Non-pigmented ciliary epithelial cell (primary cell): ENCODE data around the gene PGAP6.
A peak's percentile ranks its signal among the peaks of the same experiment; 100 is the strongest.
"Not testable (repeated sequence)": the region's sequence is repeated elsewhere in the genome, so short reads cannot be mapped to it uniquely, and the experiment has no call there.

Experiments used
- DNase-seq: peaks from one replicate; pipeline ENCODE4 v3.0.0-alpha.2; 2010; ENCODE audit warnings: low read depth

Gene PGAP6

DNA sequence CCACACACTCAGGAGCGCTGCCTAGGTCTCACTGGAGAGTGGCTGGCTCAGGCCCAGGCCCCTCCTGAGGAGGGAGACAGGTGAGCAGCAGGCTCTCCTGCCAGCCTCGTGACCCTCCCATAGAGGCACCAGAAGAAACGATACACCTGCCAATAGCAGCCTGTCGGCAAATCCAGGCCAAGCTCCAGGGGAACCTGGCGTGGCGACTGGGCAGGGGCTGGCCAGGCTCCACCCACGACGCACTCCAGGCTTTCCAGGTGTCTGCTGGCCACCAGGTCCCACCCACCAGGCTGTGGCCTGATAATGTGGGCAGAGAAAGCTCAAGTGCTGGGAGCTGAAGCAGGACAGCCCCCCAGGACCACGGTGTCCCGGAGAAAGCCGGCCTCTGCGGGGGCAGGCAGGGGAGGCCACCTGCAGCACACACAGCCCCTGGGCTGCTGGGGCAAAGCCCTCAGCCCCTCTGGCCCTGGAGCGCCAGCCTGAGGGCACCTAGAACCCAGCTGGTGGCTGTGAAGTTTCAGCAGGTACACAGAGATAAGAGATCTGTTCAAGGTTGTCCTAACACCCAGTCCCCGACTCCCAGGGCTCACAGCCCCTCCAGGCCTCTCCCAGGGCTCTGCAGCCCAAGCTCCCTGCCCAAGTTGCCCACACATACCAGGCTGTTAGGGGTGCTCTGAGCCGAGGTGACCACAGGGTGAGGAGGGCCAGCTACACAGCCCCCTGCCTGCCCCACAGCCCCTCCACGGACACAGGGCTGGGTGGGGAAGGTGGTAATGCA, 2.4 kb downstream of the PGAP6 start:
- no peak for DNase-seq

- DNase-seq: no peak
Measured at GRCh38 chr16:378821-379182, 3.0 kb downstream of the PGAP6 start.

DNA sequence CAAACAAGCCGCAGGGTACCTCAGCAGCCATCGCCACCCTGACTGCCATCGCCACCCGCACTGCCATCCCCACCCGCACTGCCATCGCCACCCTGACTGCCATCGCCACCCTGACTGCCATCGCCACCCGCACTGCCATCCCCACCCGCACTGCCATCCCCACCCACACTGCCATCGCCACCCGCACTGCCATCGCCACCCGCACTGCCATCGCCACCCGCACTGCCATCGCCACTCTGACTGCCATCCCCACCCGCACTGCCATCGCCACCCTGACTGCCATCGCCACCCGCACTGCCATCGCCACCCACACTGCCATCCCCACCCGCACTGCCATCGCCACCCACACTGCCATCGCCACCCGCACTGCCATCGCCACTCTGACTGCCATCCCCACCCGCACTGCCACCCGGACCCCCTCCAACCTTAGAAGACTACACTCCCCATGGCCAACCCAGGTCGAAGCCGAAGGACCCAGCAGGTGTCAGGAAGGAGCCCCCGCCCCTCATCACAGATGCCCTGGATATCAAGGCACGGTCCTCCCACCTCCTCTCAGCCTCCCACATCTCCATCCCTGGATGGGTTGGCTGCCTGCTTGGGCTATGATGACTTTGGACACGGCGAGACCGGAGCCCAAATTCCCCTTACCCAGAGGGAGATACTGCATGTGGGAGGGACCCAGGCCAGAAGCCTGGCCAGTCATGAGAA, 3.5 kb downstream of the PGAP6 start:
- DNase-seq: not testable (repeated sequence)

DNA sequence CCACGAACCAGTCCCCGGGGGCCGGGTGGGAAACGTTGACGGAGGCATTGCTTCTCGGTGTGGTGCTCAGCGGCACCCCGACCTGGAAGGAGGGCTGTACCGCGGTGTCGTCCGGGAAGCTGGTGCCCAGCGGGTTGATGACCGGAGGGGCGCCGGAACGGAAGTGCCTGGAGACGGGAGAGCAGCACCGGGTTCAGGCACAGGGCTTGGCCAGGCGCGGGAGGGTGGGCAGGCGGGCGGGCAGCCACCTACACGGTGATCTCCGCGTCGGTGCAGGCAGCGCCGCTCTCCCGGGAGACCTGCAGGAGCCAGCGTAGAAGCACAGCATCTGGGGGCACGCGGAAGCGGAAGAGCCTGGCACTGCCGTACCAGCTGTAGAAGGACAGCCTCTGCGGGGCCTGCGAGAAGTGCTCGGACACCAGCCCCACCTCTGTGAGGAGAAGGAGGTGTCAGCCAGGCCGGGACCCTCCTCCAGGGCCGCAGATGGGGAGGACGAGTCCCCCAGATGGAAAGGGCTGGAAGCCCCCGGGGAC, 4.3 kb downstream of the PGAP6 start:
- DNase-seq: no peak

DNA sequence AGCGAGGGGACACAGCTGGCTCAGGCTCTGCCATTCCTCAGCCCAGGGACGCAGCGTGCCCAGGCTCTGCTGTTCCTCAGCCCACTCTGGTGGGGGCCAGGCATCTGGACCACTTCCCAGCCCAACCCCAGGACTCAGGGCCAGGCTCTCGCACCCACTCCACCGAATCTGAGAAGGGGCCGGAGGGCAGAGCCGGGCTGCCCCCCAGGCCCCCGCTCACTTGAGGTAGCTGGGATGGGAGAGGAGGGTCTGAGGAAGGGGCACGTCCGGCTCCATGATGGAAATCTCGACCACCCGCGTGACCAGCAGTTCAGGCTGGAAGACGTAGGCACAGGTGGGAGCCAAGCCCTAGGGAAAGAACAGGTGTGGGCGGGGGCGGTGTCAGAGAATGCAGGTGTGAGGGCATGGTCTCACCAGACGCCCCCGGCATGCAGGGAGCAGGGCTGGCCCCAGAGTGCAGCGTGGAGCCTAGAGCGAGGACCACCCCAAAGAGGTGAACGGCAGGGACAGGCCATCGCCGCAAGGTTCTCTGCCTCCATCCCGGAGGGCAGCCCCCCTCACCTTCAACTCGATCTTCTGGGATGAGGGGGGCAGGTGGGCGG, 4.9 kb downstream of the PGAP6 start:
- DNase-seq: no peak

- no peak for DNase-seq
Measured at GRCh38 chr16:375927-376816, 5.6 kb downstream of the PGAP6 start.

DNA sequence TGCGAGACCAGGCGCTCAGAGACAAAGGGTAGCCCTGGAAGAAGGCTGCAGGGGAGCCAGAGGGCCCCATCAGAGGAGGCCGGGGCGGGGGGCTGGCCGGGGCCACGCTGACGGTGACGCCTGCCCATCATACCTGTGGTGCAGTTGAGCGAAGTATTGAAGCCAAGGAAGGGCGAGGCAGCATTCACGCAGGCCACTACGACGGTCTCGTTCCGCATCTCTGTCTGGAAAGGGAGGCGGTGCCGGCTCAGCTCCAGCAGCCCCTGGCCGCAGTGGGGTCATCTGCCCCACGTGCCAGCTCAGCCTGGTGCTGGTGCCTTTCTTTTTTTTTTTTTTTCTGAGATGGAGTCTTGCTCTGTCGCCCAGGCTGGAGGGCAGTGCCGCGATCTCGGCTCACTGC, 6.6 kb downstream of the PGAP6 start:
- no peak for DNase-seq

DNA sequence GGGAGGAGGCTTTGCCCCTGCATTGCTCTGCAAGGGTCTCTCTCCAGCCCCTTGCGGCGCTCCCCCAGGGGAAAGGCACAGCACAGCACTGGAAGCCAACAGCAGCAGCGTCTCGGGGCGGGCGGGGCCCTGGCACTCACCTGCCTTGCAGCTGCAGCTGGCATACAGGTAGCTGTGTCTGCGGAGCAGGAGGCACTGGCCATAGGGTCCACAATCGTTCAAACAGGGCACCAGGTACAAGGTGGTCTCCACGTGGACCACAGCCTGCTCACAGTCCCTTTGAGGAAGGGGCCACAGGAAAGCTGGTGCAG, 7.2 kb downstream of the PGAP6 start:
- DNase-seq: no peak

DNA sequence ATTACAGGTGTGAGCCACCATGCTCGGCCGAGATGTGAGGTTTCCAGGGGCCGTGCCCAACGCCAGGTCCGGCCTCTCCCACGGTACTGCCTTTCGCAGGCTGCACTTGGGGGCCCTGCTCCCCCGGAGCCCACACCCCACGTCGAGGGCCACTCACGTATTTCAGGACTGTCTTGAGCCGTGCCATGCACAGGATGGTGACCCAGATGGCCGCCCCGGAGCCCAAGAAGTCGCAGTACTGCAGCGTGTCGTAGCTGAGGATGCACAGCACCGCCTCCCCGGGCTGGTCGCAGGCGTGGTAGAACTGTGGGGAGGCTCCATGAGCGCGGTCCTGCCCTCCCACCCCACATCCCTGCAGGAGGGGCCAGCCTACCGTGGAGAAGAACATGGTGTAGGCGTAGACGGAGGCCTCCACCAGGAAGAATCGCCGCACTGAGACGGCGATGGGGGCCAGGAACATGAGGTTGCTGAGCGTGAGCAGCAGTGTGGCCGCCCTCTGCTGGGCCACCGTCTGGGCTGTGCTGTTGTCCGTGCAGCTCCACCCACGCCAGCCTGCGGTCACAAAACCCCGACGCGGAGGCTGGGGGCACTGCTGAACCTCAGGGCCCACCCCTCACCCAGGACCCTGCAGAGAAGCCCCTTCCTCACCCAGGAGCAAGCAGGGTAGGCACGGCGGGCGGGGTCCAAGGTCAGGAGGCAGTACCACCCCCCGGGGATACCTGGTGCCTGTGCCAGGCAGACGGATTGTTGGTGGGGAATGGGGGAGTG, 7.7 kb downstream of the PGAP6 start:
- DNase-seq: no peak

DNA sequence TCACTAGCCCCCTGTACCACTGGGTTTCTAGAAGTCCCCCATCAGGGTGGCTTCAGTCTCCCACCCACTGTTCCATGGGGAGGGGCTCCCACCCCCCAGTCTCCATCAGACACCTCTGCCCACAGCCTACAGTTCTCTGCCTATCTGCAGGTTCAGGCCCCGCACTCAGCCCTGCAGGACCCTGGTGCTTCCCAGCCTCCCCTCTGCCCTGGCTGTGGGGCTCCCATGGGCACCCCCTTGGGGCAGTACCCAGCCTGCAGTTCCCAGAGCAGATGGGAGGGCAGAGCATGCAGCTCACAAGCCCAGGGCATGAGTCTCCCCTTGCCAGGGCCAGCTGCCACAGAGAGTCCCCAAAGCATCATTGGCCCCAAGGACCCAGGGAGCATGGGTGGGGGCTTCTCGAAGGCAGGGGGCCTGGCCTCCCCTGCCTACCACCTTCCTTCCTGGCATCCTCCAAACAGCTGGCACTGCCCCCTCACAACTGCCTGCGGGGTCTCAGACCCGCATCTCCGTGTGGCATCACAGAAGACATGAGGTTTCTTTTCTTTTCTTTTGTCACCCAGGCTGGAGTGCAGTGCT, 8.7 kb downstream of the PGAP6 start:
- no peak for DNase-seq

- no peak for DNase-seq
Measured at GRCh38 chr16:372302-372983, 9.3 kb downstream of the PGAP6 start.

DNA sequence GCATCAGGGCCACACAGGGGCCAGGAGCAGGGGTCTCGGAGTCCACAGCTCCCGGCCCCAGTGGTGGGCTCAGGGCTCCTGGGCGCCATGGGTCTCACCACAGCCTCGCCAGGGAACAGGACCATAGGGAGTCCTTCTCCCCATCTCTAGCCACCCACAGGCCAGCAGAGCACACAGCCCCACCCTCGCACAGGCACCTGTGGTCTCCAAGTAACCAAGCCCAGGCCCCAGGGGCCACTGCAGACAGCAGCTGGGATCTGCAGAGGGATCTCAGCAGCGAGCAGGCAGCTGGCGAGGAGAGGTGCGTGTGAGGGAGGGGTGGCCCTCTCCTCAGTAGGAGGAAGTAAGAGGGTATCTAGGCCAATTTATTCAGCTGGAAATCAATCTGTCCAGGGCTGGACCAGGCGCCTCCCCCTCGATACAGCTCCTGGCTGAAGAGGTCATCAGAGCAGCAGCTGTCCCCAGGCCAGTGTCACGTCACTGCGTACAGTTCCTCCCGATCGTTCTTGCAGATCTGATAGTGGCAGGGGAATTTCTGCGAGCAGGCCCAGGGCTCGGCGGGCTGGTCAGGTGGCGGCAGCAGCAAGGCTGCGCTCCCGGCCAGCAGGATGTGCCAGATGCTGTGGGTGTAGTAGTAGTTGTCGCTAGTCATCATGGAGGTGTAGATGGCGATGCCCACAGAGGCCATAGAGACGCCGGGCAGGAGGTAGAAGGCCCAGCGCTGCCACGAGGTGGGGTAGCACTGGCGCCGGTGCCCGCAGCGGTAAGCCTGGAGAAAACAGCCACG, 10.1 kb downstream of the PGAP6 start:
- DNase-seq: no peak

DNA sequence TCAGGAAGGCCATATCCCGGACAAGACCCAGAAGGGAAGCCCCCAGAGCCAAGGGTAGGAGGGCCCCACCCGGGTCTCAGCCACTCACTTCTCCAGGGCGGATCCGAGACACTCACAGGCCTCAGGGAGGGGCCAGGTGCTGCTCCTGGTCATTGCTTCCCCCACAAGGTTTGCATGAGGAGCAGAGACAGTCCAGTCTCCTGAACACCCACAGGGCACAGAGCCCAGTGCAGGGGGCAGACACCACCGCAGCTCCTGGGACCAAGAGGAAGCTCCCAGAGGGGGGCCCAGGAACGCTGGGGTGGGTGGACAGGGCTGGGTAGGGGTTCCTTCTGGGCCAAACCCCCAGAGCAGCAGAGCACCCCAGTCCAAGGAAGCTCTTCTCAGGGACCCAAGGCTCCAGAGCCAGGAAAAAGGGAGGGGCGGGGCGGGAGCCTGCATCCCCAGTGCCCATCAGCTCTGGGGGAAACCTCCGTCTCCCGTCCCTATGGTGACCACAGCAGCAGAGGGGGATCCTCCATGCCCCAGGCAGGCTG, 10.7 kb downstream of the PGAP6 start:
- DNase-seq: no peak

GRCh38 chr16:370443-370842, 11.3 kb downstream of the PGAP6 start, which contains the start of gene MRPL28:
Gene MRPL28, minus strand, starts transcription at chr16:370538. Its CDS starts 320 bp downstream, at chr16:370218.
- peak; percentile 84 for DNase-seq

DNA sequence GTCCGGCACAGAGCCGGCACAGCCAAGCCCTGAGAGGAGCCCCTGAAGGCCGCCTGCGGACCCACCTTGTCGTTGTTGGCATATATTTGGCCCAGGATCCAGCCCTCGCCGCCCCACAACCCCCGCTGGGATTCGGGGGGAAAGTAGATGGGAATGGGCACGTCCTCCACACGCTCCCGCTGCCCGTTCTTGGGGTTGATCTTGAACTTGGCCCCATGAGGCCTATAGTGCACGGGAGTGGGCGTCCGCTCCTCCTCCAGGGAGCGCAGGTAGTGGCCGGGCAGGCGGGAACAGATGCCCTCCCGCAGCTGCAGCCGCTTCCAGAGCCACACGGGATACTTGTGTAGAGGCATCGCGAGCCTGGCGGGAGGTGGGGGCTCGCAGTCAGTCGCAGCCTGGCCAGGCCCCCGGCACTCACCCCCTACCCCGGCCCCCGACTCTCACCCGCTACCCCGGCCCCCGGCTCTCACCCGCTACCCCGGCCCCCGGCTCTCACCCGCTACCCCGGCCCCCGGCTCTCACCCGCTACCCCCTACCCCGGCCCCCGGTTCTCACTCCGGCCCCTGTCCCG, 11.8 kb downstream of the PGAP6 start:
- DNase-seq: no peak

GRCh38 chr16:369275-369865, 12.4 kb downstream of the PGAP6 start:
- no peak for DNase-seq

DNA sequence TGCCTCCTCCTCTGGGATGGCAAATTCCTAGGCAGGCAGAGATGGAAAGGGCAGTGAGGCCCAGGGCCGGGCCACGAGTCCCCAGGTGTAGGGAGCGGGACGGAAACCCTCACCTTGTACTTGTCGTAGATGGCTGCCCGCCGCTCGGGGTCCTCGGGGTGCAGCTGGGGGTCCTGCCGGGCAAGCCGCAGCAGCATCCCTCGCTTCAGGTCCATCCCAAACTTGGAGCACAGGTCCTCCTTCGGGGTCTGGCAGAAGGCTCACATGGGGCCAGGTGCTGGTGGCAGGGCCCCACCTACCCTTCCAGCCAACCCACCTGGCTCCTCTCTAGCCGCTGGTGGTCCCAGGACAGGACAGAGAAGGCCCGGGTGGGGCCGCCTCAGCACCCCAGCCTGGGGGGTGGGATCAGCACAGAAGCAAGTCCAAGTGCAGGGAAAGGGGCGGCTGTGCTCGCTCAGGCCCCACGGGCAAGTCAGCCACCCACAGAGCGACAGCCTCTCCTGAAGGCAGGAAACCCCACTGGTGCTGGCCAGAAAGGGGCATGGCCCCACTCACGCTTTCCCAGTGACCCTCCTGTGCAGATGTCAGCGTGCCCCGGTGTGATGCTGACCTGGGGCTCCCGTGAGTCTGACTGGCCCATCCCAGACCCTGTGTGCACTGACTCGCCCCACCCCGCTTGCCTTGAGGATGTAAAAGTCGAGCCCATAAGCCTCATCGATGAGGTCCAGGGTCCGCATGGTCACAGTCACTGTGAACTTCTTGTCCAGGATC, 13.2 kb downstream of the PGAP6 start:
- no peak for DNase-seq
